Hindlimb muscle (tissue), 1 donor: ENCODE results near the gene TMEM125. TPM values are rescaled to one million over a fixed set of nuclear protein-coding genes. Genes with fewer than 3 reads are reported as not detected.

Source experiments
- DNase-seq: peaks from one replicate; pipeline ENCODE4 v3.0.0-alpha.2; 2013
- polyA plus RNA-seq: library from polyadenylated mRNA; unstranded; fragments of 120-200 nt; gene quantifications from one replicate; pipeline ENCODE4 v1.2.1, GENCODE V29; 2013; ENCODE audit not compliant: insufficient read length

TMEM125 gene
- polyA plus RNA-seq: not detected

DNA sequence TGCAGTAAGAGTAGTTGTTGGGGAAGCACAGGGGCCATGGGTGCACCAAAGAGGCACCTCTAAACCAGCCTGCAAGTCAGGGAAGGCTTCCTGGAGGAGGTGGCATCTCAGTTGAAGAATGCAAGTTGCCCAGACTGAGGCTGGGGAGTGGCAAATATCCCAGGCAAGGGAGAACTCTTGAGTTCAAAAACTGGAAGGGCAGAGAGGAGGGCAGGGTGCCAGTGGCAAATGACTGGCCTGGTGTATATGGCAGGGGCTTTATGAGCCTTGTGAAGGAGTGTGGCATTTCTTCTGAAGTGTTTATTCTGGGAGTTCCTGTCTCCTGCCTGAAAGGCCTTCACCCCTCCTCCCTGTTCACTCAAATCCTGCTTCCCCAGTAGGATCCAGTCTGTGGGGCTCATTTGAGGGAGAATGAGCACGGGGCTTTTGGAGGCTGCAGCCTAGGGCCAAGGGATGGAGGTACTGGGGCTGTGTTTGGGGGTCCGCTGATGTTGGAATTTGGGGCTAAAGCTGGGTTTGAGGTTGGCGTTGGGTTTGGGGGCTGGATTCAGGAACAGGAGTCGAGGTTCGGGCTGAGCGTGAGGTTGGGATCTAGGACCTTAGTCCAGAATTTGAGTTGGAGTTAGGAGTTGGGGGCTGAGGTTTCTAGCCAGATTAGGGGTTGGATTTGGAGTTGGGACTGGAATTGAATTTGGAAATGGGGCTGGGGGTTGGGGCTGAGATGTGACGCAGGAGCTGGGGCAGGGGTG lies at the start of gene TMEM125:
Gene TMEM125, plus strand, starts transcription at position 357 of the 749 bp plus-strand sequence. CDS start 2,740 bp downstream, outside the sequence.
- no peak for DNase-seq

DNA sequence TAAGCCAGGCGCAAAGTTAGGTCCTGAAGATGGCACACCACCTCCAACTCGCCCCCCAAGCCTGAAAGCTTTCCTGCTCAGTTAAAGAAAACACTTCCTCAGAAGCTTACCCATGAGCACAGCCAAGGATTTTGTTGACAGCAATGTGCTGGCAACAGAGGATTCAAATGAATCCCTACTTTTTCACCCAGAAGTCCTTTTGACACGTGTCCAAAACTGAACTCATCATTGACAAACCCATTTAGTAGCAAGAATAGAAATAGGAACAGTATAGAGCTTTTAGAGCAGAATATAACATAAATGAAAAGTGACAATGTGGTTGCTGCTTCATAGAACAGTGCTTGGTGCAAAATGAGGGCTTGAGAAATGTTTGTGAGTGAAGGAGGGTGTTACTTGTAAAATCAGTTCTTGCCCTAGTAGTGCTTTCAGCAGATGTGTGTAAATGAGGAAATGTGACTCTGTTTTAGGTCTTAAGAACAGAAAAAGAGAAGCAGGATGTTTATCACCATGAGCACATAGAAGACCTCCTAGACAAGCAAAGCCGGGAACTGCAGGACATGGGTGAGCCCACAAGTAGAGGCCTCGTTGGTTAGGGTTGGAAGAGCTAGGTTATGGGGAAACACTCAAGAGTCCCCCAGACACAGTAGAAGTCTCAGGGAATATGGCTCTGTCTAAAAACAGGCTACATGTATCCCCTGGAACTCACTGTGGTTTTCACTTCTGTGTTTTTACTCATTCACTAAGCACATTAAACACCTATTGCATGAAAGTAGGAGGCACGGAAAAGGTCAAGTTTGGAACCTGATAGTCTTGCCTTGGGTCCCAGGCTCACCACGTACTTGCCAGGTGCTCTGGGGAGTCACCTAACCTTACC lies 48.6 kb upstream of the TMEM125 start:
- no peak for DNase-seq

DNA sequence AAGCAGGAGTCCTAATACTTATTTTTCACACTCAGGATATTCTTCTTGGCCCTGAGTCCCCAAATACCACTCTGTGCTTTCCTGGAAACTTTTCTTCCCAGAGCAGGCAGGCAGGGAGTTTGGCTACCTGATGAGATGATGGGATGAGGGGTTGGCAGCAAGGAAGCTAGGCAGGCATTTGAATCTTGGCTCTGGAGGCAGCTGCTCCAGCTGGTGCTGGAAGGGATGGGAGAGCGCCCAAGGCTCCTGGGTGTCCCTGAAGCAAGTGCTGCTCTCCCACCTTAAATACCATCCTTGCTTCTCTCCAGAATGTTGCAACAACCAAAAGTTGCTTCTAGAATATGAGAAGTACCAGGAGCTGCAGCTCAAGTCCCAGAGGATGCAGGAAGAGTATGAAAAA lies 48.0 kb upstream of the TMEM125 start:
- no peak for DNase-seq

DNA sequence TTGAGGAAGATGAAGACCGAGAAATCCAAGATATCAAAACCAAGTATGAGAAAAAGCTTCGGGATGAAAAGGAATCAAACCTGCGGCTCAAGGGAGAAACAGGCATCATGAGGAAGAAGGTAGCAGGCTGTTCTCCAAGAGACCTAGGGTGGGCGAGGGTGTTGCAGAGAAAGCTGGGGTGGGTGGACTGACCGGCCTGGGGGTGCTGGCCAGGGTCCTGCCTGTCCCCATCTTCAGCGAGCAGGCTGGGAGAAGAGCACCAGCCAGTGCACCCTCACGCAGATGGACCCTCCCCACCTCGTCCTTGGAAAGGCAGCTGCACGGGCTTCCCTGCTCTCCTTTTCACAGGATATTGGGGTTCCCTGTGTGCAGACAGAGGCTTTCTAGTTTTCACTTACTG lies 46.9 kb upstream of the TMEM125 start:
- DNase-seq: no peak

DNA sequence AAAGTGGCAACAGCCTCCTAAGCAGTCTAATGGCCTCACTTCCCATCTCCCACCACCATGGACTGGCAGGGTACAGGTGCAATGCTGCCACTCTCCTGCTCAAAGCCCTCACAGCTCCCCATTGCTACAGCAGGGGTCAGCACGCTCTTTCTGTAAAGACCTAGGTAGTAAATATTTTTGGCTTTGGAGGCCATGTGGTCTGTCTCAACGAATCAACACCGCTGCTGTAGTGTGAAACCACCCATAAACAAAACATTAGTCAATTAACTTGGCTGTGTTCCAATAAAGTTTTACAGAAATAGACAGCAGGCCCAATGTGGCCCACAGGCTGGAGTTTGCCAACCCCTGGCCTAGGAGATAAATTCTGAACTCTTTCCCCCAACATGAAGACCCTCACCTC lies 44.6 kb upstream of the TMEM125 start:
- no peak for DNase-seq

DNA sequence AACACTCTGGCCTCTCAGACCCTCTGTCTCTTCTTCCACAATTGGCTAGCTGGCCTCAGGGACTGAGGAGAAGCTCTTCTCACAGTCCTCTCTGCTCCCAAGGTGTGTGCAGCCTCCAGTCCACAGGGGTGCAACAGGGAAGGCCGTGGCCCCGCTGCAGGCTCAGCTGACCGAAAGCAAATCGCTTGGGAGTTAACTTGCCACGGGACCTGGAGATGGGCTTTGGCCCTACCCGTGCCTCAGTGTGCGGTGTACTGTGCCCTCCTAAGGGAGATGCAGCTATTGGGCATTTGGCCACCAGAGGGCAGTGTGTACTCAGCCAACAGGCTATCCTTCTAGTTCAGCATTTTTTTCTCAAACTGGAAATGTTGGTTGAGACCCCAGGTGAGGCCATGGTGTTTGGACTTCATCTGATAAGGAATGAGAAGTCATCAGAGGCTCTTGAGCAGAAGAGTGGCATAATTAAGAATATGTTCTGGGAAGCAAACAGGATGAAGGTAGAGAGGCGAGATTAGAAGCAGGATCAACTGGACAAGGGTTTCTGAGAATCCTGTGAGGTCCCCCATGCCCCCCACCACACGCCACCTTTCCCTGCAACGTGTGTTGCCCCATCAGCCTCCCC lies 42.5 kb upstream of the TMEM125 start:
- DNase-seq: peak; percentile 82

DNA sequence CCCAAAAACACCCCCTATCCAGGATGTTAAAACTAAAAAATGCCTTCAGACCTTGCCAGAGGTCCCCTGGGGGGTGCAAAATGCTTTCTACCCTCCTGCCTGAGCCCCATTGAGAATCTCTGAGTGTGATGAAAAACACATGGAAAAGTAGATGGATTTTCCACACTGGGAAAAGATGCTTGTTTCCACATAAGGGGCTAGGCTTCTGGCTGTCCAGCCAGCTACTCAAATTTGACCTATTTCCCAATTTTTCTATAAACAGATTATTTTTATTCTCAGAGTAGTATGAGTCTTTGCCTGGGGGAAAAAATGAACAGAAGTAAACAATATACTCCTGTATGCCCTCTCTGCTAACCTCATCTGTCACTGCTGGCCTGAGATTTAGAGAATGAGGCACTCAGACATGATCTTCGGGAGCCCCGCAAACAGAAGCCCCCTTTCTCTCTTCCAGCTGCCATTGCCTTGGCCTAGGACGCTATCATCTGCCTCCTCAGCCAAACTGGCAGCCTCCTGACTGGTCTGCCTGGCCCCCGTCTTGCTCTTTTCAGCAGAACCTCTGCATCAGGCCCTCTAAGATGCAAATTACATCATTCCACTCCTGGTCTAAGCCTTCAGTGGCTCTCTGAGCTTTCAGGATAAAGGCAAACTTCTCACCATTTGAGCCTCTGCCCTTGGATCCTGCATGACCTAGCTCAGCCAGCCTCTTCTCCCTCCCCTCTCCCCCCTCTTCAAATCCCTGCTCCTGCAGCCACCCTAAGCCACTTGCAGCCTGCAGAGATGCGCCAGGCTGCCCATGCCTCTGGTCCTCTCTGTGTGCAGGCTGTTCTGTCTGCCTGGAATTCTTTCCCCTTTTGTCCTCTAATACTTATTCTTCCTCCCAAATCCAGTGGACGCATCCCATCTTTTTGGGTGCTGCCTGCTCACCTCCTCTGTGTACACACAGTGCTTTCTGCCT lies 39.7 kb upstream of the TMEM125 start:
- peak; percentile 65 for DNase-seq

DNA sequence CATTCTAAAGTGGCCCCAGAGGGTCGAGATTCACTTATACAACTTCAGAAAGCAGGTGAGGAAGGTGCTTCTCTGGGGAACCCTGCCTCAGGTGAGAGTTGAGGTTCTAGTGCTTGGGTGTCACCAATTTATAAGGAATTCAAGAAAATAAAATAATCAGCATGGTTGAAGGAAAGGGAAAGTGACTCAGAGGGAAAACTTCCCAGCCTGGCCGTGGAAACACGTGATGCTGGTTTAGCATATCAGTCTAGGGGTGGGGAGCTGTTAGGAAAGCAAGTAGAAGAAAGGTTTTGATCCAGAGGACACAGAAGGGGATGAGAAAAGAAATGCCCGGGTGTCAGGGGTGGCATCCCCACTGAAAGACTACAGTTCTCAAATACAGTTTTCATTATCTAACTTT lies 37.7 kb upstream of the TMEM125 start:
- no peak for DNase-seq

DNA sequence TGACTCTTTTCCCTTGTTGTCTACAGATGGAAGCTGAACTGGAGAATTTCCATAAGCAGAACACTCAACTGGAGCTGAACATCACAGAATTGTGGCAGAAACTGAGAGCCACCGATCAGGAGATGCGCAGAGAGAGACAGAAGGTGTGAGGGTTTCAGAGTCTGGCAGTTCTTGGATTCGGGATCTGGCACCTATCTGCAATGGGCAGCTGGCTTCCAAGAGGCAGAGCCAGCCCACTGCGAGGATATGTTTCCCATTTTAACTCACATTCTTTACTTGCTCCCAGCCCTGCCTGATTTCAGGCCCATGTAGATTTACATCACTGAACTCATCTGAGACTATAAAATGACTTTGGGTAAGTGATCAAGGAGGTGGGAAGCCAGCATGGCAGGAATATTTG lies 37.3 kb upstream of the TMEM125 start:
- no peak for DNase-seq

DNA sequence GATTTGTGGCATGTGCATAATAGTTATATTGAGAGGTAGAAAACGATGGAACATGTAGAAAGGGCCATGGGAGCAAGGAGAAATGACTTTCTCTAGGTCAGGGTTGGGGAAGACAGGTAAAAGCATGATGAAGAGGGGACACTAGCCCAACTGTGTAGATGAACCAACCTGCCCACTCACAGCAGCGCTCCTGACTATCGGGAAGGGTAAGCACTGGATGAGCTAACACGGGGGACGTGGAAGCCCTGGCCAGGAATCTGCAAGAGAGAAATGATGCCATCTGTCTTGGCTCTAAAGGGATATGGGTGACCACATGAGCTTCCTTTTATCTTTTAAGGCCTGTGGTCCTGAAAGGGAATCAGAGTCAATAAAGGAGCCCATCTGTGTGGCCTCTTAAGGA lies 36.2 kb upstream of the TMEM125 start:
- DNase-seq: no peak

DNA sequence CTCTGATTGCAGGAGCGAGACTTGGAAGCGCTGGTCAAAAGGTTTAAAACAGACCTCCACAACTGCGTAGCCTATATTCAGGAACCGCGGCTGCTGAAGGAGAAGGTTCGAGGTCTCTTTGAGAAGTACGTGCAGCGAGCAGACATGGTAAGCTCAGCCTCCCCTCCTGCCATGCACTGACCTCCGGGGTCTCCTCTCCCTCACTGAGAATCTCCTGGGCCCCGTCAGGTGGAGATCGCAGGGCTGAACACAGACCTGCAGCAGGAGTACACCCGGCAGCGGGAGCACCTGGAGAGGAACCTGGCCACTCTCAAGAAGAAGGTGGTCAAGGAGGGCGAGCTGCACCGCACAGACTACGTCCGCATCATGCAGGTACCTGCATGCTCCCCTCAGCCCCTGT lies 35.5 kb upstream of the TMEM125 start:
- no peak for DNase-seq

DNA sequence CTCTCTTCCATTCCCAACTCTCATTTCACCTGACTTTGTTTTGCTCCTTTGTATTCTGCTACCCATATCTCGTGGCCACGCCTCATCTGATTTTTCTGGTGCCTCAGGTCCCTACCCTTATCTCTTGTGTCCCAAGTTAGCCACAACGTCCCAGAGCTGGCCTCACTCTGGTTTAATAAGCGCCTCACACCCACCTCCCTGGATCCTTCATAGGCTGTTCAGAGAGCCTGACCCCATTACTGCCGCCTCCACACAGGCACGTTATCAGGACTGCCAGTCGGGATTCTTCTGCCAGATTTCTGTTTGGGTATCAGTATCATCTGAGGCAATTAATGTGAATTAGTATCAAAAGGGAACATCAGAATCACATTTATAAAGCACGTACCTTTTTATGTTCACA lies 34.7 kb upstream of the TMEM125 start:
- no peak for DNase-seq

DNA sequence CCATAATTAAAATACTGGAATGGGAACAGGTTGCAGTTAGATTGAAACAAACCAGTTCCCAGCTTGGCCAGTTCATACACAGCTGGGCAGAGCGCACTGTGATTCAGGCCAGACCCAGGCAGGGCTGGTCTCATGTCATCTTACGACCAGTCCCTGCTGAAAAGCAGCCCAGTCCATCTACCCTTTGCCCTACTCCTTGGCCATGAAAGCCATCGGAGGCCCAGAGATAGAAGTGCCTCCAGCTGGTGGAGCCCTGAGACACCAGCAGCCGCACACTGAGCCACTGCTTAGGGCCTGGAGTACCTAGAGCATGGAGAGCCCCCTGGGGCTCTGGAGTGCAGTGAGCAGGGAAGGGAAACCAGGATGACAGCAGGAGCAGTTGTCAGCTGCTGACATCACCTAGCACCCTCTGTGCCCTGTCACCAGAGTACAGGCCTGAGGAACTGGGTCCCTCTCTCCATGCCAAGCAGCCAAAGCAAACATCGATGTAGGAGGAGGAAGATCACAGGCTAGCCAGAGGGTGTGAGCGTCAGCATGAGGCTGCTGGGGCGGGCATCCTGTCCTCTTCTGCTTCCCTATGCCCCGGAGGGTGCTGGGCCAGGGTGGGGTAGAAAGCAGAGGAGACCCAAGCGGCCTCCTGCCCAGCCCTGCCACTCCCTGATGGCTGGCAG lies 34.2 kb upstream of the TMEM125 start:
- DNase-seq: no peak

DNA sequence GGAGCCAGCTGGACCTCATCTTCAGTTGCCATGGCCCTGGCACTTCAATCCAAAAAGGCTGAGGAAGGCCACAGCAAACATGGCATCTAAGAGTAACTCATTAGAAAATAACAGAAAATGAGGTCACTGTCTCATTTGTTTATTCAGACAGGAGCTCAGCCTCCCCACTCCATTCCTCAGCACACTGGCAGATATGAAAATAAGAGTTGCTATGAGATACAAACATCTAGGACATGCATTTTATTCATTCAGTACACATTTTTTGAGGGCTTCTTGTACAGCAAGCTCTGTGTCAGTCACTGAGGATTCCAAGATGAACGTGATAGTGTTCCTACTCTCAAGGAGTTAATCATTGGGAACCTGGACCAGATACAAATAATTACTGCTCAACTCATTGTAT lies 32.7 kb upstream of the TMEM125 start:
- no peak for DNase-seq

DNA sequence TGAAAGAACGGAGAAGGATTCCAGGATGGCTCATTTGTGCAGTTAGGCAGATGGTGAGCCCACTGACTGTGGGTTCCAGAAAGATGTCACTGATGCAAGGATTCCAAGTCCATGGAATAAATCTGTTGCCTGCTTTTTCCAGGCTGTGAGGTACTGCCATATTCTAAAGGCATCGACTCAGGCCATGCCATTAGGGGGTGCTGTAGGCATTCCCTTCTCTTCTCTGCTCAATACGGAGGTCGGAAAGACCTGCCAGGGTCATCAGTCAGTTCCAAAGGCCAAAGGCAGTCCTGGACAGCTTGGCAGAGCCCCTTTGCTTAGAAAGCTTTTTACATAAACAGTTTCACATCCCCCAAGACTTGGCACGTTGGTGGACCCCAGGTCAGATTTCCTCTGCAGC lies 31.7 kb upstream of the TMEM125 start:
- DNase-seq: peak; percentile 47

DNA sequence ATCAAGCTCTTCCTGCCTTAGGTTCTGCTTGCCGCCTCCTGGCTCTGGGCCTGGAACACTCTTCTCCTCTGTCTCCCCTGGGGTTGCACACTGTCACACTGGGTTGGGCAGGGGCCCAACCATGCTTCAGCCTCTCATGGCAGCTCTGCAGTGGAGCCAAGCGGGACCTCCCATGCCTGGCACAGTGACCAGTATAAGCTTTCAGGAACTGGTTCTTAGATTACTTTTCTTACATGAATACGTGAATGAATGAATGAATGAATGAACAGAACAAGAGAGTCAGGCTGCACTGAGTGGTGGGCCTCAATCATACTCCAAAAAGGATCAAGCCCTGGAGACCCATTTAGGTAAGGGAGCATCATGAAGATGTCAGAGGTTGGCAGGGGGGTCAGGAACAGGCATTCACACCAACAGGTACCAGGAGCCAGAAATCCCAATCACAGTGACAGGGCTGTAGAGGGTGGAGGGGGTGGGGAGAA lies 30.8 kb upstream of the TMEM125 start:
- DNase-seq: no peak

DNA sequence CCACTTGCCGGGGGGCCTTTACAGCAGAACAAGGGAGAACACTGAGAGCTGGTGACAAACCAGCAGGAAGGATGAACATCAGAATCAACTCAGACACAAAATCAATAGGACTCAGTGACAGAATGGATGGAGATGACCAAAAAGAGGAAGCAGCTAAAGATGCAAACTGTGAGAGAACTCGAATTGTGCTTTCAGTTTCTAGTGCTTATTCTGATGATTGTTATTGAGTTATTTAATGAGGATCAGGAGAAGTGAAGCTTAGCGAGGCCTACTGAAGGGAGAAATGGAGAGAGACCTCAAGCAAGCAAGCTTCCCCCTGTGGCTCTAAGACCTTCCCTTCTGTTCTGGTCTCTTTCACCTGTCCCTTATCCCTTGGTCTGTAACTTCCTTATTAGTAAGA lies 30.3 kb upstream of the TMEM125 start:
- no peak for DNase-seq

DNA sequence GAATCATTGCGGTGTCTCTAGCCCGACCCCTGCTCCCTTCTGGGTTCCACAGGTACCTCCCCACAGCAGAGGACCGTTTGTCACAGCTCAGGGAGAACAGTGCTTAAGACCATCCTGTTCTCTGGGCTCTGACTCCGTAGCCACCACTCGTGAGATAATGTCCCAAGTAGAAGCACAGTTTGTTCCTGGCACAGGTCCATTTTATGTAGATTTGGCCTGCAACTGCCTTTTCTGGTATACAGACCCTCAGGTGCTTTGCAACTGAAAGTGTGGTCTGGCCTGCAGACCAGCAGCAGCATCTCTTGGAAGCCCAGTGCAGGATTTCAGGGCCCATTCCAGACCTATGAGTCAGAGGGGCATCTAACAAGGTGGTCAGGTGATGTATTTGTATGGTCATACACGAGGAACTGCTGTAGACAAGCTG lies 28.4 kb upstream of the TMEM125 start:
- DNase-seq: no peak

DNA sequence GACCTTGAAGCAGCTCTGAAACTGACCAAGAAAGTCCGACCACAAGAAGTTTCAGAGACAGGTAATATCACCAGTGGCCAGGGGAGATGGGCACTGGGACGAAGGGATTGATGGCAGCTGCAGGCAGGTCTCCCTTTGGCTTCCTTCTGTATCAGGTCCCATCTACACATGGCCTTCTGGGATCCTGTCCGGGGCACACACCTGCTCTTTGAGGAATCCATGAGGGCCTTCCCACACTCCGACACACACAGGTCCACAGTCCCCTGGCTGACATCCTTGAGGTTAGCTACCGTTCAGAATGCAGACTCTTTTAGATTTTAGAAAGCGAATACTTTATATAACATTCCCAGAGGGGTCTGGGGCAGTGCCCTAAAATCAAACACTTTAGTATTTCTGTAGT lies 26.5 kb upstream of the TMEM125 start:
- DNase-seq: no peak

DNA sequence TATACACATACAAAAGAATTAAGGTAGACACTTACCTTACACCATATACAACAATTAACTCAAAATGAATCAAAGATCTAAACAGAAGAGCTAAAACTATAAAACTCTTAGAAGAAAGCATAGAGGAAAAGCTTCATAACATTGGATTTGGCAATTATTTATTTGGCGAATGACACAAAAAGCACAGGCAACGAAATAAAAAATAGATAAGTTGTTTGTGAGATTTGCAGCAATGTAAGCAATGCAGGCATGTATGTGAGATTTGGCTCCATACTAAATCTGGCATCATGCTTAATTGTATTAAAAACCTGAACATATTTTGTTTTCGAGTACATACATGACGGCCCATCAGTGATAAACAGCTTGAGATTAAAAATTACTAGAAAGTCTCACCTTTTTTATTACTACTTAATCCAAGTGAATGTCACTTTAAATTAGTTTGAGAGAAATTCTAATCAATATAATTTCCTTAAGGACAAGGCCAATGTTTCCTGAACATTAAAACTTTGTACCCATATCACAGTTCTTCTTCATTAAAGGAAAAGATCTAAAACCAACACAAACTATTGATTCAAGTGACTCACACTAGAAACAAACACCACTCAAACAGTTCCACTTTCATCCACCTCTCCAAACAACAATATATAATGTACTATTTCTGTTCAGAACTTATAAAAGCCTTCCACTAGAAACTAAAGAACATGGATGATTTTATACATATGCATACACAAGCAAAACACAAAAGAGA lies 23.1 kb upstream of the TMEM125 start:
- DNase-seq: no peak
